Measurements from ENCODE around the gene CASP14.

- TF ChIP-seq GATA3 (IDR thresholded peaks at IDR 0.05; ENCODE audit: low read depth, low read length) = no peak
- no peak for TF ChIP-seq GATA2 (IDR thresholded peaks at IDR 0.05; ENCODE audit: low read depth, low read length)
These were observed at the start of gene CASP14 for GRCh38 chr19:15048885-15049541.

Data from SH-SY5Y (cell line).